ENCODE data around the gene LRRFIP2.
A peak's percentile ranks its signal among the peaks of the same experiment; 100 is the strongest.

- peak in 3 of 4 experiments; percentile 44 to 81 (median 69) for TF ChIP-seq CTCF (IDR thresholded peaks at IDR 0.05)
- no peak for TF ChIP-seq POLR2A (IDR thresholded peaks at IDR 0.05)
- TF ChIP-seq POLR2AphosphoS5 (IDR thresholded peaks at IDR 0.05) = peak; percentile 42
These were observed 150.3 kb downstream of the LRRFIP2 start for GRCh38 chr3:37024092-37024491.
